Mucosa of descending colon (tissue), 3 donors: Measurements from ENCODE around the gene GNAI3. TPM values are rescaled to one million over a fixed set of nuclear protein-coding genes. Genes with fewer than 3 reads are reported as not detected.

ENCODE experiments used
- ATAC-seq: fragments of 200-7000 bp; cut with Tn5 transposase; one replicate; pipeline ENCODE4 v1.9.1; 2020; ENCODE audit warnings: mild to moderate bottlenecking, moderate library complexity
- DNase-seq, 3 donors: peaks; one replicate each; pipeline ENCODE4 v3.0.0-alpha.2; 2020
- H3K36me3 ChIP-seq: fragments of 200-600 bp; one replicate; pipeline ENCODE4 v1.8.0; 2021; ENCODE audit warnings: low read depth, mild to moderate bottlenecking
- H3K4me1 ChIP-seq: fragments of 200-600 bp; one replicate; pipeline ENCODE4 v1.8.0; 2021; ENCODE audit warnings: low read depth, mild to moderate bottlenecking
- H3K4me3 ChIP-seq: fragments of 200-600 bp; one replicate; pipeline ENCODE4 v1.8.0; 2021; ENCODE audit warnings: mild to moderate bottlenecking
- H3K9me3 ChIP-seq: fragments of 200-600 bp; one replicate; pipeline ENCODE4 v1.8.0; 2021; ENCODE audit warnings: mild to moderate bottlenecking
- CTCF ChIP-seq: fragments of 200-600 bp; IDR thresholded peaks from one replicate; pipeline ENCODE4 v1.8.0; 2022; ENCODE audit warnings: antibody characterized with exemption, mild to moderate bottlenecking
- intact Hi-C, 2 donors: fragments of 100-400 bp; cut with DNase I in 1 of 2; cut with micrococcal nuclease in 1 of 2; formaldehyde crosslinking; loops; one replicate each; pipeline versions ENCODE4 v1.11.0 to v1.11.1; 2022; cut with DNase I, micrococcal nuclease
- total RNA-seq, 3 donors: library from RNA; stranded (reverse); fragmentation: NEBNext Ultra II Directional in 2 of 3; extraction: Animal tissue kit (Norgen Biotek cat#: 25700) in 2 of 3; gene quantifications; one replicate each; pipeline versions ENCODE4 v1.2.1 to v1.2.4, GENCODE V29; 2021 to 2023
- donor health status: DM: no; HTN: no; CAD: no; lungs with moderate emphysema.
- donor health status: DM: no; HTN: no; CAD: no.
- donor health status: DM: no; HTN: yes; CAD: no.

GNAI3 gene
- total RNA-seq, 3 donors from 2014 or later: 6.5 to 8.3 (median 7.6) TPM

- H3K36me3 ChIP-seq: no peaks in the 10 kb centered on the region
- no peaks in the 10 kb centered on the region for H3K9me3 ChIP-seq
- no peak overlapping the region for H3K4me3 ChIP-seq
- H3K4me1 ChIP-seq: no peaks in the 10 kb centered on the region
- DNase-seq: no peak
- no peak for ATAC-seq
- TF ChIP-seq CTCF: no peak
- intact Hi-C loops: no loop called here
These were observed 10.8 kb upstream of the GNAI3 start for GRCh38 chr1:109537450-109538178.

DNA sequence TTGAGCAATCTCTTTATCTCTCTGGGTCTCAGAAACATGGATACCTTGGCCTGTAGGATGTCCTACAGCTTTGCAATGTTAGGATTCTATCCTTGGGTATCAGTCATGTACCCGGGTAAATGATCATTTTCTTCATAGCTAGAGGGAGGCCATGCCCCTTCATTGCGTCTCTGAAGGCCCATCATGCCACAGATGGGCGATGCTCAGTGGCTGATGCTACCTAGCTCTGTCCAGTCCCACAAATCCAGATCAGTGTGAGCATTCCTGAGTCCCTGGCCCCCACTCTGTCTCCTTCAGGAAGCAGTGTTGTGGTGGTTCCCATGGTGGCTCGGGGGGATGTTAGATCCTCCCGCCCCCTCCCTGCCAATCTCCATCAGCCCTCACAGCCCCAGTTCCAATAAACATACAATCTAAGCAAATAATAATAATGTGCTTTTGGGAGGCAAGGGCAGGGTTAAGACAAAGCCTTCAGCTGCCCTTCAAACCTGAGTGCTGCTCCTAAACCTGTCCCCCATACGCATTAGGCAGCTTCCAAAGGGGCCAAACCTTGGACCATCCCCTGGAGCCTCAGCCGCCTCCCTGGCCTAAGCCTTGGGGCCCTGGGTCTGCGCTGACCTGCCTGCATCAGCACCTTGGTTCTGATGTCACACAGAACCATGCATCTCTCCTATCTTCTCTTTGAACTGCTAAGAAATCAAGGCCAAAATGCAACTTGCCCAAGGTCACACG is 9.4 kb upstream of the GNAI3 start:
- intact Hi-C loops: no loop called here
- Histone ChIP-seq H3K9me3 (no peaks in the 10 kb centered on the region), H3K36me3 (no peaks in the 10 kb centered on the region), H3K4me3 (no peak overlapping the region), H3K4me1 (no peaks in the 10 kb centered on the region)
- no peak for TF ChIP-seq CTCF
- DNase-seq (no peak), ATAC-seq (no peak)

DNA sequence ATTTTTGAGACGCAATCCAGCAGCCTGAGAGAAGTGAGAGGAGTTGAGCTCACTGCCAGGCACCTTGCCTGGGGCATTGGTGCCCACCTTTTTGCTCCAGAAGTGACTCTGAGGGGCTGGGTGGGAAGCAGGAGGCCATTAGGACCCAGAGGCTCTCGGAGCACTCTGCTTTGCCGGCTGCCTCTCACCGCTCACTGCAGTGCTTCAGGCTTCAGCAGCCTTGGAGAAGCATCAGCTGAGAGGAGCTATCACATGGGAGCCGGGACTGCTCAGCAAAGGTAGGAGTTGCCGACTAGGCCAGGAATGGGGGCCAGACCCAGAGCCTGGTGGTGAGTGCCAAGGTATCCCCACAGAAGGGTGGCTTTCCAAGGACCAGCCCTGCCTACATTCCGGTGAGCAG is 8.7 kb upstream of the GNAI3 start, which contains the start of gene GPR61:
TSS of gene GPR61 (plus strand) at position 197 of the 400 bp plus-strand sequence. CDS start 3,151 bp downstream, outside the sequence.
- Histone ChIP-seq H3K4me3 (no peak within 1 kb of the TSS), H3K9me3 (no peaks in the 10 kb centered on the region), H3K36me3 (no peaks in the 10 kb centered on the region), H3K4me1 (no peaks in the 10 kb centered on the region)
- no peak for DNase-seq
- intact Hi-C loops: loop anchor here (5.0 to 10.0 kb wide), 4 partner anchors 95 to 445 kb away; partner anchors contain the start of genes AHCYL1 (in 1 of the 2) and EPS8L3 (in 1 of the 2)
- ATAC-seq: no peak
- no peak for TF ChIP-seq CTCF

DNA sequence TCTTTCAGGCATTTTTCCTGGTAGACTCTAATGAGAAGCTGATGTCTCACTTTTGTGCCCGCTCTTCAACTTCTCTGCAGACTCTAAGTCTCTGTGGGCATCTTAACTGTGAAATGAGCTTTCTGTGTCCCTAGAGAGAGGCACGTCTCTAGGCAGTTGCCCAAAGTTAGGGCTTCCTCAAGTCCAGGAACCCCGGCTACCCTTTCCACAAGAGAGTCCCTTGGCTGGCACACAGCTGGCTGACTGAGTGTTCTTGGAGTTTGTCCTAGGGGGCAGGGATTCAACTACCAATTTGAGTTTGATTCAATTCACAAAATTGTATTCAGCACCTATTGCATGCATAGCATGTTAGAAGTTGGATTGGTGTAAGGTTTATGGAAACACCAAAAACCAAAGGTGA is 7.3 kb upstream of the GNAI3 start:
- DNase-seq: no peak

DNA sequence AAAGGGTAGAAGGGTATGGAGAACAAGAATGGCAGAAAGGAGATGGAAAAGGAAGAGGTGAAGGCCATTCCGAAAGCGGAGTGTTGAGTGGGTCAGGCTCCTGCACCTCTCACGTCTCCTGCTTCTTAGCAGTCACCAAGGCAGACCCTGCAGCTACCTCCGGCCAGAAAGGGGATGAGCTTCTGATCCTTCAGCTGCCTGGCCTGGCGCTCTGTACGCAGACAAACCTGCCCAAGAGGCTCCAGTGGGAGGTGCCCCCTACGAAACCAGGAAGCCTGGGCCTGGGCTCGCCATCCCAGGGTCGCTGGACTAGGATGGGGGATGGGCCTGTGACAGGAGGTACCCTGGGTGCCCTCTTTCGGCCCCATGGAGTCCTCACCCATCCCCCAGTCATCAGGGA is 5.8 kb upstream of the GNAI3 start:
- H3K4me1 ChIP-seq: peaks cover 14% of the 10 kb centered on the region
- DNase-seq (no peak), ATAC-seq (no peak)
- no peak for TF ChIP-seq CTCF
- intact Hi-C loops: loop anchor here (5.0 to 10.0 kb wide), 4 partner anchors 92 to 442 kb away; partner anchors contain the start of genes AHCYL1 (in 1 of the 2) and EPS8L3 (in 1 of the 2)
- H3K9me3 ChIP-seq: no peaks in the 10 kb centered on the region
- H3K36me3 ChIP-seq: no peaks in the 10 kb centered on the region
- no peak overlapping the region for H3K4me3 ChIP-seq

More for the DNA sequence above, 7.3 kb upstream of the GNAI3 start:
- Histone ChIP-seq H3K9me3 (no peaks in the 10 kb centered on the region), H3K4me1 (no peaks in the 10 kb centered on the region), H3K36me3 (no peaks in the 10 kb centered on the region), H3K4me3 (no peak overlapping the region)
- no peak for TF ChIP-seq CTCF
- no peak for ATAC-seq
- intact Hi-C loops: loop anchor here (5.0 to 10.0 kb wide), 4 partner anchors 94 to 444 kb away; partner anchors contain the start of genes AHCYL1 (in 1 of the 2) and EPS8L3 (in 1 of the 2)
